ENCODE data around the gene SYNDIG1L.

GRCh38 chr14:74472601-74473000 lies 46.6 kb upstream of the SYNDIG1L start:
- TF ChIP-seq, protein P1, sequence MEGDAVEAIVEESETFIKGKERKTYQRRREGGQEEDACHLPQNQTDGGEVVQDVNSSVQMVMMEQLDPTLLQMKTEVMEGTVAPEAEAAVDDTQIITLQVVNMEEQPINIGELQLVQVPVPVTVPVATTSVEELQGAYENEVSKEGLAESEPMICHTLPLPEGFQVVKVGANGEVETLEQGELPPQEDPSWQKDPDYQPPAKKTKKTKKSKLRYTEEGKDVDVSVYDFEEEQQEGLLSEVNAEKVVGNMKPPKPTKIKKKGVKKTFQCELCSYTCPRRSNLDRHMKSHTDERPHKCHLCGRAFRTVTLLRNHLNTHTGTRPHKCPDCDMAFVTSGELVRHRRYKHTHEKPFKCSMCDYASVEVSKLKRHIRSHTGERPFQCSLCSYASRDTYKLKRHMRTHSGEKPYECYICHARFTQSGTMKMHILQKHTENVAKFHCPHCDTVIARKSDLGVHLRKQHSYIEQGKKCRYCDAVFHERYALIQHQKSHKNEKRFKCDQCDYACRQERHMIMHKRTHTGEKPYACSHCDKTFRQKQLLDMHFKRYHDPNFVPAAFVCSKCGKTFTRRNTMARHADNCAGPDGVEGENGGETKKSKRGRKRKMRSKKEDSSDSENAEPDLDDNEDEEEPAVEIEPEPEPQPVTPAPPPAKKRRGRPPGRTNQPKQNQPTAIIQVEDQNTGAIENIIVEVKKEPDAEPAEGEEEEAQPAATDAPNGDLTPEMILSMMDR (IDR thresholded peaks at IDR 0.05 in 2 of 3, conservative IDR thresholded peaks at IDR 0.05 in 1 of 3; ENCODE audit: borderline replicate concordance in 1 of 3, insufficient read depth in 1 of 3, low read depth in 2 of 3, low read length in 2 of 3), result no peak
- TF ChIP-seq EGR1 (IDR thresholded peaks at IDR 0.05; ENCODE audit: low read depth) (no peak), EZH2phosphoT487 (IDR thresholded peaks at IDR 0.05; ENCODE audit: borderline replicate concordance) (no peak), SP1 (IDR thresholded peaks at IDR 0.05; ENCODE audit: low read depth) (no peak), SIN3A (IDR thresholded peaks at IDR 0.05; ENCODE audit: low read depth) (no peak), POLR2AphosphoS5 (IDR thresholded peaks at IDR 0.05; ENCODE audit: low read depth, low read length) (no peak), EZH2 (IDR thresholded peaks at IDR 0.05) (no peak), CEBPB (IDR thresholded peaks at IDR 0.05; ENCODE audit: low read depth) (no peak), POLR2A (IDR thresholded peaks at IDR 0.05; ENCODE audit: borderline replicate concordance, extremely low read depth, insufficient read depth, insufficient read length) (no peak), YY1 (IDR thresholded peaks at IDR 0.05; ENCODE audit: extremely low read depth, insufficient replicate concordance, low read depth, low read length) (no peak)
- TF ChIP-seq, protein P2, sequence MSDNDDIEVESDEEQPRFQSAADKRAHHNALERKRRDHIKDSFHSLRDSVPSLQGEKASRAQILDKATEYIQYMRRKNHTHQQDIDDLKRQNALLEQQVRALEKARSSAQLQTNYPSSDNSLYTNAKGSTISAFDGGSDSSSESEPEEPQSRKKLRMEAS (IDR thresholded peaks at IDR 0.05), result no peak
